ENCODE data around the gene ACOT11.

The ACOT11 gene

GRCh38 chr1:54653036-54653435 lies 105.0 kb downstream of the ACOT11 start:
- DNase-seq, result no peak

GRCh38 chr1:54658164-54658913 lies 110.3 kb downstream of the ACOT11 start:
- DNase-seq, result no peak

Data from activated CD8-positive, alpha-beta memory T cell treated with anti-CD3 and anti-CD28 coated beads, Interleukin-2, amount 50 U/mL, for 4 hours (primary cell).